Right lobe of liver (tissue), 6 donors: ENCODE data around the gene WNK2. TPM values are rescaled to one million over a fixed set of nuclear protein-coding genes. Genes with fewer than 3 reads are reported as not detected.

Experiments
- ATAC-seq, 4 donors: fragments of 200-7000 bp; cut with Tn5 transposase; one replicate each; pipeline ENCODE4 v1.9.1; 2020; ENCODE audit warnings: mild to moderate bottlenecking in 4 of 4, moderate library complexity in 4 of 4
- DNase-seq, 3 donors: peaks; one replicate each; pipeline ENCODE4 v3.0.0-alpha.2; 2020
- H3K27ac ChIP-seq, 3 donors: fragments of 200-600 bp; one replicate each; pipeline ENCODE4 v1.8.0; 2022
- H3K27me3 ChIP-seq, 2 donors: fragments of 200-600 bp; one replicate each; pipeline ENCODE4 v1.8.0; 2022
- H3K36me3 ChIP-seq, 4 donors: fragments of 200-600 bp; sonication (generic) in 1 of 4; one replicate each; pipeline versions ENCODE4 v1.5.1 to v1.8.0; 2017 to 2022; ENCODE audit warnings: control low read depth in 1 of 4
- H3K4me1 ChIP-seq, 4 donors: fragments of 200-600 bp; sonication (generic) in 1 of 4; one replicate each; pipeline versions ENCODE4 v1.5.1 to v1.8.0; 2017 to 2022; ENCODE audit warnings: control low read depth in 1 of 4
- H3K4me3 ChIP-seq, 3 donors: fragments of 200-600 bp; one replicate each; pipeline ENCODE4 v1.8.0; 2022
- H3K9me3 ChIP-seq, 4 donors: fragments of 200-600 bp; sonication (generic) in 1 of 4; one replicate each; pipeline versions ENCODE4 v1.5.1 to v1.8.0; 2017 to 2022; ENCODE audit warnings: control low read depth in 1 of 4
- POLR2A ChIP-seq: fragments of 450-650 bp; IDR thresholded peaks from one replicate; pipeline ENCODE4 v1.6.1; 2017; ENCODE audit warnings: antibody characterized with exemption, mild to moderate bottlenecking
- WGBS: methylation state at CpG from one replicate; pipeline ENCODE4 v1.1.6; 2018; ENCODE audit warnings: low coverage, low lambda C conversion rate; ENCODE audit not compliant: insufficient coverage; ENCODE audit errors: missing lambda C conversion rate; 5-methylcytosine and 5-hydroxymethylcytosine counted together
- intact Hi-C, 2 donors: fragments of 100-400 bp; cut with DNase I; formaldehyde crosslinking; loops; one replicate each; pipeline versions ENCODE4 v1.11.2 to v1.14.1; 2022
- total RNA-seq, 6 experiments: library from RNA; depleted of rRNA in 2 of 6; stranded (reverse); fragments of >200 nt in 2 of 6; fragmentation: NEBNext Ultra II Directional in 3 of 6; extraction: Animal tissue kit (Norgen Biotek cat#: 25700) in 3 of 6; gene quantifications; one replicate each; pipeline versions ENCODE4 v1.1.0 to v1.2.4, GENCODE V29; 2016 to 2023
- TF ChIP-seq, protein P1 (sequence below), 4 donors: fragments of 200-600 bp in 3 of 4; fragments of 450-650 bp in 1 of 4; IDR thresholded peaks; one replicate each; pipeline versions ENCODE4 v1.5.1 to v1.8.0; 2016 to 2022; ENCODE audit warnings: antibody characterized with exemption in 4 of 4, mild to moderate bottlenecking in 2 of 4
- donor health status: DM: no; HTN: yes; CAD: no.
- donor health status: DM: no; HTN: no; CAD: no.
- donor health status: DM: no; HTN: no; CAD: no.
- donor health status: DM: no; HTN: yes; CAD: no.
- donor health status: DM: no; HTN: yes; CAD: no.

The WNK2 gene
- total RNA-seq, 6 experiments from 2014 or later, result 0.43 to 3.6 (median 1.3) TPM

DNA sequence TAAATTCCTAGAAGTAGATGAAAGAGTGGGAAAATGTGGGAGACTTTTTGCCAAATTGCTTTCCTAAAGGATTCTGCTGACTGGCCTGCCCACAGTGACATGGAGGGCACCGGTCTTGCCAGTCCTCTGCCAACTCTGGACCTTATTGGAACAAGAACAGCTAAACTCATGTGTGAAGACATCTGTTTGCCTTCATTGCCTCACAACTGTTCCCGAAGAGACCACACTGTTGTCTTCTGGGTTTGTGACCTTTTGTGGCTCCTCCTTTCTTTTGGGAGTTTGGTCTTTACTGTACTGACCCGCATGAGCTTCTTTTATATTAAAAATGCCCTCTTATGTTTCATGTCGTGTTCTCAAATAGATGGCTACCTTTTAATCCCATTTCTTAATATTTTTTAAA, 16.1 kb upstream of the WNK2 start:
- TF ChIP-seq POLR2A, result no peak
- TF ChIP-seq, protein P1, sequence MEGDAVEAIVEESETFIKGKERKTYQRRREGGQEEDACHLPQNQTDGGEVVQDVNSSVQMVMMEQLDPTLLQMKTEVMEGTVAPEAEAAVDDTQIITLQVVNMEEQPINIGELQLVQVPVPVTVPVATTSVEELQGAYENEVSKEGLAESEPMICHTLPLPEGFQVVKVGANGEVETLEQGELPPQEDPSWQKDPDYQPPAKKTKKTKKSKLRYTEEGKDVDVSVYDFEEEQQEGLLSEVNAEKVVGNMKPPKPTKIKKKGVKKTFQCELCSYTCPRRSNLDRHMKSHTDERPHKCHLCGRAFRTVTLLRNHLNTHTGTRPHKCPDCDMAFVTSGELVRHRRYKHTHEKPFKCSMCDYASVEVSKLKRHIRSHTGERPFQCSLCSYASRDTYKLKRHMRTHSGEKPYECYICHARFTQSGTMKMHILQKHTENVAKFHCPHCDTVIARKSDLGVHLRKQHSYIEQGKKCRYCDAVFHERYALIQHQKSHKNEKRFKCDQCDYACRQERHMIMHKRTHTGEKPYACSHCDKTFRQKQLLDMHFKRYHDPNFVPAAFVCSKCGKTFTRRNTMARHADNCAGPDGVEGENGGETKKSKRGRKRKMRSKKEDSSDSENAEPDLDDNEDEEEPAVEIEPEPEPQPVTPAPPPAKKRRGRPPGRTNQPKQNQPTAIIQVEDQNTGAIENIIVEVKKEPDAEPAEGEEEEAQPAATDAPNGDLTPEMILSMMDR (IDR thresholded peaks at IDR 0.05), result no peak
- Histone ChIP-seq H3K36me3 (no peaks in the 10 kb centered on the region), H3K4me3 (no peak overlapping the region), H3K27me3 (no peaks in the 10 kb centered on the region), H3K27ac (no peak overlapping the region), H3K9me3 (no peaks in the 10 kb centered on the region), H3K4me1 (peaks cover 0 to 21% (median 0%) of the 10 kb centered on the region in 4 donors)
- intact Hi-C loops, result no loop called here
- peak; percentile 45 to 91 (median 60) for ATAC-seq
- no peak for DNase-seq
- WGBS, result 52% methylated on average over 4 of the region's 4 CpGs

DNA sequence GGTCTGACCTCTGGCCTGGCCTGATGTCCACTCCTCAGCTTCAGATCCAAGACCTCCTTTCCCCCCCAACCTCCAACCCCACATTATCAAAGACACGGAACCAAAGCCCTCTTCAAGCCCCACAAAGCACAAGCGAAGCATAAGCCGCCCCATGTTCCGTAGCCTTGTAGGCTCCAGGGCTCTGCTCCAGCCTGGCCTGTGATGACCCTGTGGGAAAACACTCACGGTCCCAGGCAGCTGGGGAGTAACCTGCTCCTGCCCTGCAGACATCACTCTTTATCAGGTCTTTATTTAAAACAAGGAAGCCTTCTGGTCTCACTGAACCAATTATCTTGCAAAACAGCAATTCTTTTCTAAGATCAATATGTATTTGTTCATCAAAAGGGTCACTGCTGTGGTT, 15.4 kb upstream of the WNK2 start:
- 84% methylated on average over 5 of the region's 5 CpGs for WGBS
- DNase-seq (no peak), ATAC-seq (peak in 1 of 4 donors; percentile 65)
- Histone ChIP-seq H3K9me3 (no peaks in the 10 kb centered on the region), H3K36me3 (no peaks in the 10 kb centered on the region), H3K27ac (no peak overlapping the region), H3K4me3 (no peak overlapping the region), H3K4me1 (peaks cover 0 to 21% (median 0%) of the 10 kb centered on the region in 4 donors), H3K27me3 (no peaks in the 10 kb centered on the region)
- TF ChIP-seq, protein P1 (IDR thresholded peaks at IDR 0.05), result no peak
- TF ChIP-seq POLR2A, result no peak
- intact Hi-C loops, result no loop called here

DNA sequence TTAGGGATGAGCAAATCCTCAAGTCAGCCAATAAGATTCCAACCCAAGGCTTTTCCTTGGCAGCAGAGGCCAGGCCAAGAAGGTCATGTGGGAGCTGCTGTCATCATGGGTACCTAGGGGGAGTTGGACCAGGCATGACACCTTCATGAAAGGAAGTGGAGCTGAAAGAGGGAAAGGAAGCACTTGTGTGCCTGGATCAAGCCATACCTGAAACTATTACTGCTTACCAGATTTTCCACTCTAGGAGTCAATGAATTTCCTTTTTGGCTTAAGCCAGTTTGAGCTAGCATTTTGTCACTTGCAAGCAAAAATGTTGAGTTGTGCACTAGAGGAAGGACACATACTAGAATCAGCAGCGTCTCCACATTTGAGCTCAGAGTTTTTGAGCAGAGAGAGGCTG, 14.5 kb upstream of the WNK2 start:
- intact Hi-C loops, result no loop called here
- ATAC-seq (no peak), DNase-seq (no peak)
- WGBS, result 86% methylated on average over 1 of the region's 1 CpG
- Histone ChIP-seq H3K4me1 (peaks cover 0 to 21% (median 0%) of the 10 kb centered on the region in 4 donors), H3K36me3 (no peaks in the 10 kb centered on the region), H3K27me3 (no peaks in the 10 kb centered on the region), H3K9me3 (no peaks in the 10 kb centered on the region), H3K4me3 (no peak overlapping the region), H3K27ac (no peak overlapping the region)
- TF ChIP-seq, protein P1 (IDR thresholded peaks at IDR 0.05), result no peak
- no peak for TF ChIP-seq POLR2A

DNA sequence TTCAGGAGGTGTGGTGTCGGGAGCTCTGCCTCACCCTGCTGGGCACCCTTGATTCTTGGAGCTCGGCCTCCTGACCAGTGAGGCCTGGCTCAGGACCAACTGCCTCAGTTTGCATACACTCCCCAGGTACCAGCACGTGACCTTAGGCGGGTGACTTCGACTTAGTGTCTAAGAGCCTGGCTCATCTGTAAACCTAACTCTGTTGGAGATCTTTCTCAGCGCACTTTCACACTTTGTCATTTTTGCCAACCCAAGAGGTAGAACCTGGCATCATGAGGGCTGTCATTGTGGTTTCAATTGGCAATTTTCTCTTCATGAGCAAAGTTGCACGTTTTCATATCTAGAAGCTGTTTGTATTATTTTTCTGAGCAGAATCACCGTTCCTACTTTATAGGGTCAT, 13.4 kb upstream of the WNK2 start:
- TF ChIP-seq POLR2A, result no peak
- TF ChIP-seq, protein P1 (IDR thresholded peaks at IDR 0.05), result no peak
- intact Hi-C loops, result no loop called here

More for the DNA sequence above, 13.4 kb upstream of the WNK2 start:
- DNase-seq, result no peak
- H3K27me3 ChIP-seq, result no peaks in the 10 kb centered on the region
- no peaks in the 10 kb centered on the region for H3K9me3 ChIP-seq
- no peak for ATAC-seq
- H3K4me1 ChIP-seq, result peaks cover 0 to 21% (median 0%) of the 10 kb centered on the region in 4 donors
- no peak overlapping the region for H3K27ac ChIP-seq
- 83% methylated on average over 3 of the region's 8 CpGs for WGBS
- H3K36me3 ChIP-seq, result no peaks in the 10 kb centered on the region
- no peak overlapping the region for H3K4me3 ChIP-seq
